Smooth muscle cell (in vitro differentiated cells): ENCODE results near the gene FAM114A2. TPM values are rescaled to one million over a fixed set of nuclear protein-coding genes. Genes with fewer than 3 reads are reported as not detected.

Experiments
- DNase-seq: peaks from one replicate; lab custom pipeline; 2025; ENCODE audit not compliant: unreplicated experiment; lab: John Stamatoyannopoulos, UW
- H2AFZ ChIP-seq: fragments of 200-600 bp; sonication (generic); 2 replicates; pipeline ENCODE4 v1.6.0; 2016; ENCODE audit warnings: antibody characterized with exemption, low read depth, mild to moderate bottlenecking
- H3F3A ChIP-seq: fragments of 200-600 bp; sonication (generic); 2 replicates; pipeline ENCODE4 v1.6.0; 2017; ENCODE audit warnings: antibody characterized with exemption, low read depth
- H3K27ac ChIP-seq: fragments of 200-600 bp; sonication (generic); 2 replicates; pipeline ENCODE4 v1.5.1; 2016; ENCODE audit warnings: low read depth, mild to moderate bottlenecking
- H3K27me3 ChIP-seq: fragments of 200-600 bp; sonication (generic); 2 replicates; pipeline ENCODE4 v1.6.1; 2016; ENCODE audit warnings: low read depth, mild to moderate bottlenecking
- H3K36me3 ChIP-seq: fragments of 200-600 bp; sonication (generic); 2 replicates; pipeline ENCODE4 v1.5.1; 2016; ENCODE audit warnings: low read depth
- H3K4me1 ChIP-seq: fragments of 200-600 bp; sonication (generic); 2 replicates; pipeline ENCODE4 v1.5.1; 2016; ENCODE audit warnings: low read depth
- H3K4me2 ChIP-seq: fragments of 200-600 bp; sonication (generic); 2 replicates; pipeline ENCODE4 v1.6.0; 2016; ENCODE audit warnings: mild to moderate bottlenecking
- H3K4me3 ChIP-seq: fragments of 200-600 bp; sonication (generic); 2 replicates; pipeline ENCODE4 v1.5.1; 2016; ENCODE audit warnings: mild to moderate bottlenecking
- H3K79me2 ChIP-seq: fragments of 200-600 bp; sonication (generic); 2 replicates; pipeline ENCODE4 v1.6.0; 2016; ENCODE audit warnings: low read depth, mild to moderate bottlenecking
- H3K9ac ChIP-seq: fragments of 200-600 bp; sonication (generic); 2 replicates; pipeline ENCODE4 v1.6.0; 2016; ENCODE audit warnings: low read depth
- H3K9me3 ChIP-seq: fragments of 200-600 bp; sonication (generic); replicated peaks from 2 replicates; pipeline ENCODE4 v1.5.1; 2016; ENCODE audit warnings: low read depth
- H4K20me1 ChIP-seq: fragments of 200-600 bp; sonication (generic); 2 replicates; pipeline ENCODE4 v1.6.0; 2016; ENCODE audit warnings: low read depth
- WGBS: methylation state at CpG from one replicate; pipeline ENCODE4 v1.1.7; 2016; ENCODE audit warnings: low lambda C conversion rate; 5-methylcytosine and 5-hydroxymethylcytosine counted together
- polyA plus RNA-seq: library from polyadenylated mRNA; unstranded; fragments of >200 nt; fragmentation: Nextera tagmentation; extraction: Ambion mirVana; gene quantifications from 2 replicates; pipeline ENCODE4 v1.2.1, GENCODE V29; 2016
- total RNA-seq: library from RNA; depleted of rRNA; stranded (reverse); fragments of >200 nt; gene quantifications from 2 replicates; pipeline ENCODE4 v1.2.3, GENCODE V29; 2014
- TF ChIP-seq, protein P1 (sequence below): fragments of 200-600 bp; sonication (generic); IDR thresholded peaks from 2 replicates; pipeline ENCODE4 v1.5.1; 2017; ENCODE audit warnings: borderline replicate concordance, mild to moderate bottlenecking, antibody characterized with exemption; ENCODE audit not compliant: insufficient read depth, poor library complexity, severe bottlenecking

The FAM114A2 gene
- total and polyA plus RNA-seq, 2 experiments from 2014 or later = 15.6 to 23.8 TPM

DNA sequence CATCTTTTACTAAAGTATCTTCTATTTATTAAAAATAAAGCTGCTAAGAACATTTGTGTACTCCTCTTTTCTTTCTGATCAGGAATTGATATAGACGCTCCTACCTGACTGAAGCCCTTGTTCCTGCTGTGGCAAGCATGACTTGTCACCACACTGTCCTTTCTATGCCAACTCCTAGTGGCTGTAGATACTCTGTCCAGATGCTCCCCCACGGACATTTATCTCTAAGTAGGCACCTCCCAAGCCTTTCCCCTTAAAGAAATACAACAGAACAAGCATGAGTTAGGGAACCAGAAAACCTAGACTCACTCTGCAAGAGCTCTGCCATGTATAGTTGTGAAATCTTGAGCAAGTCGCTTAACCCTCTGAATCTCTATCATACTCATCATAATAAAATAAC lies 53.2 kb downstream of the FAM114A2 start:
- Histone ChIP-seq H3K9ac (no peak overlapping the region), H3K79me2 (no peaks in the 10 kb centered on the region), H3F3A (no peaks in the 10 kb centered on the region), H3K9me3 (no peaks in the 10 kb centered on the region), H3K27me3 (no peaks in the 10 kb centered on the region), H2AFZ (no peak overlapping the region), H3K27ac (no peak overlapping the region), H3K4me2 (no peak overlapping the region), H3K36me3 (no peaks in the 10 kb centered on the region), H3K4me1 (no peaks in the 10 kb centered on the region), H4K20me1 (no peaks in the 10 kb centered on the region), H3K4me3 (no peak overlapping the region)
- WGBS = 75% methylated on average over 3 of the region's 3 CpGs
- TF ChIP-seq, protein P1, sequence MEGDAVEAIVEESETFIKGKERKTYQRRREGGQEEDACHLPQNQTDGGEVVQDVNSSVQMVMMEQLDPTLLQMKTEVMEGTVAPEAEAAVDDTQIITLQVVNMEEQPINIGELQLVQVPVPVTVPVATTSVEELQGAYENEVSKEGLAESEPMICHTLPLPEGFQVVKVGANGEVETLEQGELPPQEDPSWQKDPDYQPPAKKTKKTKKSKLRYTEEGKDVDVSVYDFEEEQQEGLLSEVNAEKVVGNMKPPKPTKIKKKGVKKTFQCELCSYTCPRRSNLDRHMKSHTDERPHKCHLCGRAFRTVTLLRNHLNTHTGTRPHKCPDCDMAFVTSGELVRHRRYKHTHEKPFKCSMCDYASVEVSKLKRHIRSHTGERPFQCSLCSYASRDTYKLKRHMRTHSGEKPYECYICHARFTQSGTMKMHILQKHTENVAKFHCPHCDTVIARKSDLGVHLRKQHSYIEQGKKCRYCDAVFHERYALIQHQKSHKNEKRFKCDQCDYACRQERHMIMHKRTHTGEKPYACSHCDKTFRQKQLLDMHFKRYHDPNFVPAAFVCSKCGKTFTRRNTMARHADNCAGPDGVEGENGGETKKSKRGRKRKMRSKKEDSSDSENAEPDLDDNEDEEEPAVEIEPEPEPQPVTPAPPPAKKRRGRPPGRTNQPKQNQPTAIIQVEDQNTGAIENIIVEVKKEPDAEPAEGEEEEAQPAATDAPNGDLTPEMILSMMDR = no peak
- no peak for DNase-seq

DNA sequence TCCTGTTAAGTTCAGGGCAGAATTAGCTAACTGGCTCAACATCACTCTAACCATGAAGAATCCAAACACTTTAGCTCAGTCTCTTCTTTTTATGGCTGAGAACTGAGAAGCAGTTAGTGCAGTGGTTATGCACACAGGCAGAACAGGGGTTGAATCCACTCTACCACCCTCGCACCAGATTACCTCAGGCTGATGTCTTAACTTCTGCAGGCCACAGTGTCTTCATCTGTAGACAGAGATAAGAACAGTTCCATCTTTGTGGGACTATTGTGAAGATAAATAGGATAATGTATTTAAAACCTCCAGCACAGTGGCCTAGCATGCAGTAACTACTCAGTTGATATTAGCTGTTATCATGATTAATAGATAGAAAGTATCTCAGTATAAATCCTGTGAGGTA lies 54.8 kb downstream of the FAM114A2 start:
- Histone ChIP-seq H3K27me3 (no peaks in the 10 kb centered on the region), H3K36me3 (no peaks in the 10 kb centered on the region), H3F3A (no peaks in the 10 kb centered on the region), H4K20me1 (no peaks in the 10 kb centered on the region), H3K9me3 (no peaks in the 10 kb centered on the region), H2AFZ (no peak overlapping the region), H3K79me2 (no peaks in the 10 kb centered on the region), H3K4me1 (no peaks in the 10 kb centered on the region), H3K9ac (no peak overlapping the region), H3K4me2 (no peak overlapping the region), H3K4me3 (no peak overlapping the region), H3K27ac (no peak overlapping the region)
- TF ChIP-seq, protein P1 = no peak
- DNase-seq = no peak
- WGBS = 59% methylated on average over 1 of the region's 1 CpG

DNA sequence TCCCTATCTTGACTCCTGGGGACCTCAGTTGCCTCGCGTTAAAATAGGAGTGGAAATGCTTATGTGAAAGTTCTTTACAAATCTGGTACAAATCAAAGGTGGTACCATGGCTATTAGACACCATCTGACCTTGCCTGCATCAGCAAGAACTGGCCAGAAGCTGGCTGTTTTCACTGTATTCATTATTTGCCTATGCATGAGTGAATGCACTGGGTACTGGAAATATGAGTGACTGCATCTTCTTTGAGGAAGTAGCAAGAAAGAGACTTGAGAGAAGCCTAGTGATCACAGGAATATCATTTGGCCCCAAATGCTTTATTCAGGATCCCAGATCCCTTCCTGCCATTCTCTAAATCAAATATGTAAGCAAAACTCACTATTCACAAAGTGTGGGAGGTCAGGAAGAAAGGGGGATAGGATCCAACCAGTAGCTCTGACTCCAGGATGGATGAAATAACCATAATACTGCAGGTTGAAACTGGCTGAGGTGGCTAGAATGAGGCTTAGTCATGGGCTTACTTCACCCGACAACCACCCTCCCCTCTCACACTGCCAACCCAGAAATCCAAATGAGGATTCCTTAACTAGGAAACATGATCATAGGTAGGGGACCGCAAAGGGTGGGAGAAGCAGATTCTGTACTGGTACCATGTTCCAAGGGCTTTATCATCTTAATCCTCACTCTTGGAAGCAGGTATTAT lies 56.7 kb downstream of the FAM114A2 start:
- WGBS = 88% methylated on average over 4 of the region's 4 CpGs
- H3K27ac ChIP-seq = no peak overlapping the region
- H3K4me3 ChIP-seq = no peak overlapping the region
- H3K27me3 ChIP-seq = no peaks in the 10 kb centered on the region
- TF ChIP-seq, protein P1 = no peak
- no peak overlapping the region for H2AFZ ChIP-seq
- no peaks in the 10 kb centered on the region for H3K4me1 ChIP-seq
- no peaks in the 10 kb centered on the region for H3K36me3 ChIP-seq
- DNase-seq = no peak
- H3K9me3 ChIP-seq = no peaks in the 10 kb centered on the region
- H3F3A ChIP-seq = no peaks in the 10 kb centered on the region
- H3K79me2 ChIP-seq = no peaks in the 10 kb centered on the region
- H3K4me2 ChIP-seq = no peak overlapping the region
- no peaks in the 10 kb centered on the region for H4K20me1 ChIP-seq
- H3K9ac ChIP-seq = no peak overlapping the region

DNA sequence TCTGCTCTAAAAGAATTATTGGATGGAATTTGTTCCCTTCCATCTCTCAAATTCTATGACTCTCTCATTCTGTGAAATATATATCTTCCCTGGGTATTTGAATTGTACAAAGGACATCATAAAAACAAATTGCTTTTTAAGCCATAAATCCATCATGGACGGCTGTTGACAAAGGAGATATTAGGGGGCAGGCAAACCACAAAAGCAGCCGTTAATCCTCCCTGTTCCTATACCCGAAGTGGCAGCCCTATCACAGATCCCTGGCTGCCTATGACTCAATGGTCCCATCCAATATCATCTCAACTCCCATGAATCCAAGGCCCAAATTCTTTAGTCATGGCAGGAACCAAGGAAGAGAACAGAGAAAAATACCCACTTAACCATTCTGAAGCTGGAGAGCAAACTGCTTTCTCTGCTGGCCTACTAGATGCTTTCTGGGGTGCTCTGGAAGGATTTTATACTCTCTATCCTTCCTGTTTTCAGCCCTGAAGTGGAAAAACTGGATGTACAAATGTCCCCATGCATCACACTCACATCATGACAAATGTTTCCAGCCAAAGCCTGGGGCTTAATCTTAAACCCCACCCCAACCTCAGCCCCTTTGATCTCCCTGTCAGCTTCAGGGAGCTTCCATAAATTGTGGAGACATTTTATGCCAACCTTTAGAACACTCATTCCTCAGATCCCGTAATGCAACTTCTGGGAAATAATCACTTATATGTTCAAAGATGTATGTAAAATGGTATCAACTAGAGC lies 59.5 kb downstream of the FAM114A2 start:
- no peaks in the 10 kb centered on the region for H3F3A ChIP-seq
- no peaks in the 10 kb centered on the region for H3K79me2 ChIP-seq
- no peak for DNase-seq
- TF ChIP-seq, protein P1 = no peak
- no peaks in the 10 kb centered on the region for H3K4me1 ChIP-seq
- H2AFZ ChIP-seq = no peak overlapping the region
- WGBS = 11% methylated on average over 4 of the region's 4 CpGs
- no peak overlapping the region for H3K9ac ChIP-seq
- H3K36me3 ChIP-seq = no peaks in the 10 kb centered on the region
- peak overlapping the region; percentile 32 for H3K27ac ChIP-seq
- H3K4me2 ChIP-seq = peak overlapping the region; percentile 29
- H3K9me3 ChIP-seq = no peaks in the 10 kb centered on the region
- no peak overlapping the region for H3K4me3 ChIP-seq
- H4K20me1 ChIP-seq = no peaks in the 10 kb centered on the region
- H3K27me3 ChIP-seq = peaks cover 4% of the 10 kb centered on the region
